Effector memory CD8-positive, alpha-beta T cell (primary cell): ENCODE measurements around the gene KRTCAP2.

ENCODE experiments used
- ATAC-seq: fragments of 150-1000 bp; cut with Tn5 transposase; replicated peaks from 2 replicates; pipeline ENCODE4 v1.10.0; 2021; ENCODE audit warnings: mild to moderate bottlenecking, moderate library complexity
- DNase-seq, 3 experiments: peaks; one replicate each; pipeline ENCODE4 v3.0.0; 2021
- H3K27ac Mint-ChIP-seq, 2 donors: one replicate each; pipeline ENCODE4 v1.8.0; 2022; ENCODE audit warnings: mild to moderate bottlenecking in 2 of 2, mixed read lengths in 2 of 2, moderate library complexity in 2 of 2
- H3K27me3 Mint-ChIP-seq, 2 donors: one replicate each; pipeline ENCODE4 v1.8.0; 2022; ENCODE audit warnings: mixed read lengths in 2 of 2
- H3K36me3 Mint-ChIP-seq: one replicate; pipeline ENCODE4 v1.8.0; 2022; ENCODE audit warnings: mild to moderate bottlenecking, moderate library complexity, mixed read lengths; ENCODE audit not compliant: insufficient read depth
- H3K4me1 Mint-ChIP-seq, 2 donors: one replicate each; pipeline ENCODE4 v1.8.0; 2022; ENCODE audit warnings: low read depth in 2 of 2, mixed read lengths in 2 of 2
- H3K4me3 Mint-ChIP-seq, 2 donors: one replicate each; pipeline ENCODE4 v1.8.0; 2022; ENCODE audit warnings: mild to moderate bottlenecking in 2 of 2, mixed read lengths in 2 of 2, moderate library complexity in 2 of 2
- H3K9me3 Mint-ChIP-seq, 2 donors: one replicate each; pipeline ENCODE4 v1.8.0; 2022; ENCODE audit warnings: mixed read lengths in 2 of 2

KRTCAP2 gene

GRCh38 chr1:155206891-155207805 is 34.0 kb upstream of the KRTCAP2 start:
- peaks cover 24 to 26% of the 10 kb centered on the region in 2 donors for H3K4me1 Mint-ChIP-seq
- ATAC-seq (peak; percentile 37), DNase-seq (peak; percentile 92 to 94 (median 92))
- H3K36me3 Mint-ChIP-seq = peaks cover 30% of the 10 kb centered on the region
- peak overlapping the region; percentile 64 to 84 for H3K4me3 Mint-ChIP-seq
- H3K27ac Mint-ChIP-seq = peak overlapping the region; percentile 98
- no peaks in the 10 kb centered on the region for H3K9me3 Mint-ChIP-seq
- H3K27me3 Mint-ChIP-seq = no peaks in the 10 kb centered on the region

DNA sequence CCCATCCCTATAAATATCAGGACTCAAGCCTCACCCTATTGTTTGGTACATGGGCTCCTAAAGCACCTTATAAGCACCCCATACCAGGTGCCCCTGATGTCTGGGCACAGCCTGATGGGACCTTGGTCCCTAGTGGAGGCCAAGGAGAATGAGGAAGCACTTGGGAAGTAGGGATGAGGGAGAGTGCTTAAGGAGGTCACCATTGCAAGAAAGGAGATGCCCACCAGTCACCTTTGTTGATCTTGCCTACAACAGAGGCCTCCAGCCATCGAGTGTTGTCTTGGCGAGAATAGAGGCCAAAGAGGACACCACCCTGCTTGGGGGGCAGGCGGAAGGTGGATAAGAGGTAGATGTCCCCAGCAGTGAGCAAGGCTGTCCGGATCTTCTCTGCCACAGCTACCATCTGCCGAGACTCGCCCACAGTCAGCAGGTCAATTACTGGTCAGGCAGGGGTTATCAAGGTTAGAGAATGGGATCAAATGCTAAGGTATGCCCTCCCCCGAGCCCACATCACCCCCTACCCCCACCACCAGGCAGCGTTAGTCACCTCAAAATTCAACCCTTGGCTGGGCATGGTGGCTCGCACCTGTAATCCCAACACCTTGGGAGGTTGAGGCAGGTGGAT is 33.0 kb upstream of the KRTCAP2 start:
- DNase-seq (no peak), ATAC-seq (no peak)
- no peak overlapping the region for H3K4me3 Mint-ChIP-seq
- H3K27me3 Mint-ChIP-seq = no peaks in the 10 kb centered on the region
- H3K27ac Mint-ChIP-seq = no peak overlapping the region
- H3K9me3 Mint-ChIP-seq = no peaks in the 10 kb centered on the region
- peaks cover 24 to 26% of the 10 kb centered on the region in 2 donors for H3K4me1 Mint-ChIP-seq
- H3K36me3 Mint-ChIP-seq = peaks cover 30% of the 10 kb centered on the region

GRCh38 chr1:155205035-155205434 is 31.9 kb upstream of the KRTCAP2 start:
- no peak overlapping the region for H3K27ac Mint-ChIP-seq
- no peaks in the 10 kb centered on the region for H3K27me3 Mint-ChIP-seq
- H3K9me3 Mint-ChIP-seq = no peaks in the 10 kb centered on the region
- H3K4me3 Mint-ChIP-seq = no peak overlapping the region
- DNase-seq (no peak), ATAC-seq (no peak)
- H3K36me3 Mint-ChIP-seq = peaks cover 28% of the 10 kb centered on the region
- peaks cover 21 to 23% of the 10 kb centered on the region in 2 donors for H3K4me1 Mint-ChIP-seq

GRCh38 chr1:155202731-155203515 is 29.8 kb upstream of the KRTCAP2 start:
- H3K27ac Mint-ChIP-seq = peak overlapping the region in 1 of 2 donors; percentile 33
- H3K27me3 Mint-ChIP-seq = no peaks in the 10 kb centered on the region

DNA sequence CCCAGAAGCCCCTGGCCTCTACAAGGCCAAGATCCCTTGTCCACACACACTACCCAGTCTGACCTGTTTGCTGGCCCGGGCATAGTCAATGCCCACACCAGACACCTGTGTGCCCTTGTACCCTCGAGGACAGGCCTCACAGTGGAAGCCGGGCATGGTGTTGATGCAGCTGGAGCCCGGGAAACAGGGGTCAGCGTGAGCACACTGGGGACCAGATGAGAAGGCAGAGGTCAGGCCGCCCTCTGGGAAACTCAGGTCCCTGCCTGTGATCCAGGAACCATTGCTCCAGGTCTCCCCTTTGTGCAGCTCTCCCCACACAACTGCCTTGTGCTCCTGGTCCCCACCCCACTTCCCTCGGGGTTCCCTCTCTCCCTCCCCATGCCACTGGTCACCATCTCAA is 29.1 kb upstream of the KRTCAP2 start:
- Mint-ChIP-seq H3K27ac (peak overlapping the region in 1 of 2 donors; percentile 33), H3K36me3 (peaks cover 9% of the 10 kb centered on the region), H3K4me1 (peaks cover 5 to 6% of the 10 kb centered on the region in 2 donors), H3K27me3 (no peaks in the 10 kb centered on the region), H3K4me3 (no peak overlapping the region), H3K9me3 (no peaks in the 10 kb centered on the region)
- ATAC-seq (no peak), DNase-seq (no peak)

More at GRCh38 chr1:155202731-155203515, 29.8 kb upstream of the KRTCAP2 start:
- H3K4me1 Mint-ChIP-seq = peaks cover 10% of the 10 kb centered on the region in 2 donors
- H3K36me3 Mint-ChIP-seq = peaks cover 13% of the 10 kb centered on the region
- no peaks in the 10 kb centered on the region for H3K9me3 Mint-ChIP-seq
- DNase-seq (no peak), ATAC-seq (no peak)
- no peak overlapping the region for H3K4me3 Mint-ChIP-seq

GRCh38 chr1:155200920-155201319 is 27.8 kb upstream of the KRTCAP2 start:
- no peak for ATAC-seq
- DNase-seq = no peak
- no peaks in the 10 kb centered on the region for H3K9me3 Mint-ChIP-seq

DNA sequence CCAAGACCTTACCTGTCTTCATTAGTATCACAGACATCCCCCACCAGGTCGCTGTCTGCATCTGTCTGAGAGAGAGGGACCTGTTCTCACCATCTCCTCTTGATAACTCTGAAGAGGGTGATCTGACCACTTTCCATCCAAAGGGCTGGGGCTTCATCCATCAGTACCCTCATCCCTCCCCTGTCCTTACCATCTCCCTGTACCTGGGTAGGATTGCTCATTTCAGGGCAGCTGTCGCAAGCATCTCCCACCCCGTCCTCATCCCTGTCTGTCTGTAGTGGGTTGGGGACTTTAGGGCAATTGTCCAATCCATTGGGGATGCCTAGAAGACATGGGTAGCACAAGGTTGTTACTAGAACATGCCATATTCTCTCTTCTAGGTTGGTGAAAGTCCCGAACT is 26.7 kb upstream of the KRTCAP2 start:
- Mint-ChIP-seq H3K9me3 (no peaks in the 10 kb centered on the region), H3K4me3 (no peak overlapping the region), H3K27me3 (no peaks in the 10 kb centered on the region), H3K36me3 (peaks cover 14% of the 10 kb centered on the region), H3K4me1 (peaks cover 4 to 5% of the 10 kb centered on the region in 2 donors), H3K27ac (peak overlapping the region in 1 of 2 donors; percentile 8)
- ATAC-seq = no peak
- DNase-seq = no peak

More at GRCh38 chr1:155200920-155201319, 27.8 kb upstream of the KRTCAP2 start:
- Mint-ChIP-seq H3K4me3 (no peak overlapping the region), H3K27me3 (no peaks in the 10 kb centered on the region), H3K4me1 (no peaks in the 10 kb centered on the region), H3K36me3 (peaks cover 6% of the 10 kb centered on the region), H3K27ac (peak overlapping the region in 1 of 2 donors; percentile 62)

DNA sequence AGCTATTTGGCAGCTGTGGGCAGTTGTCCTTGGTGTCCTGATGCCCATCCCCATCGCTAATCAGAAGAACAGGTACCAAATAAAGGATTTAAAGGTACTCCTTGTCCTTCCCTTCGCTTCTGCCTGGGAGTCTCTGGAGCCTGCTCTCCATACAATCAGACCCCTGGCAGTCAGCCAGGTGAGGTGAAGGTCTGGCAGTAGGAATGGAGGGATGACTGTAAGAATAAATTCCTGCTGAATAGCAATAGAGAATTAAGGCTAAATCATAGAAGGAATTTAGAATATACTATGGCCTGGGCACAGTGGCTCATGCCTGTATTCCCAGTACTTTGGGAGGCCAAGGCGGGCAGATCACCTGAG is 25.4 kb upstream of the KRTCAP2 start:
- H3K36me3 Mint-ChIP-seq = peaks cover 27% of the 10 kb centered on the region
- H3K4me1 Mint-ChIP-seq = peaks cover 14 to 15% of the 10 kb centered on the region in 2 donors
- H3K4me3 Mint-ChIP-seq = no peak overlapping the region
- no peaks in the 10 kb centered on the region for H3K9me3 Mint-ChIP-seq
- DNase-seq = no peak
- H3K27me3 Mint-ChIP-seq = no peaks in the 10 kb centered on the region
- ATAC-seq = no peak
- H3K27ac Mint-ChIP-seq = no peak overlapping the region

DNA sequence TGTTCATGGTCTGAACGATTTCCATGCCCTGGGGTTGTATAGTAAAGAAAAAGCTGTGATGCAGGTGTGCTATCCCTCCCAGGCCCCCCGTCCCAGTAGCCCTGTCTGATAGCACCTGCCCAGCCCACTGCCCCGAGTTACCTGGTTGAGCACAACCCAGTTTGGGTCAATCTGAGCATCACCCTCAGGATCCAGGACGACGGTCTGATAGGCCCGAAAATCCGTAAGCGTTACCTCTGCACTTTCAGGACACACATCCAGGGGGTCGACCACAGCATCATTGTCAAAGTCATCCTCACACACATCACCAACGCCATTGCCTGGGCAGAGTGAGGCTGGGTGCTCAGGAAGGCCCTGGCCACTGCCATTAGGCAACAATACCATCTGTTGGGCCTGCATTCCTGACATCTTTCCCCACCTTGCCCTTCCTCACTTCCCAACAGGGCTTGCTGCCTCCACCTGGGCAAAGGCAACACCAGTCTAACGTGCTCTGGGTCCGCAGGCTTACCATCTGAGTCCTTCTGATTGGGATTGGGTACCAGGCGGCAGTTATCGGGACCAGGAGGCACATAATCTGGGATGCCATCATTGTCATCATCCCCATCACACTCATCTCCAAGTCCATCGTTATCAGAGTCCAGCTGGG is 24.9 kb upstream of the KRTCAP2 start:
- peaks cover 17 to 20% of the 10 kb centered on the region in 2 donors for H3K4me1 Mint-ChIP-seq
- no peaks in the 10 kb centered on the region for H3K9me3 Mint-ChIP-seq
- H3K36me3 Mint-ChIP-seq = peaks cover 28% of the 10 kb centered on the region
- no peak for DNase-seq
- no peak overlapping the region for H3K4me3 Mint-ChIP-seq
- ATAC-seq = no peak
- H3K27me3 Mint-ChIP-seq = no peaks in the 10 kb centered on the region
- H3K27ac Mint-ChIP-seq = no peak overlapping the region

GRCh38 chr1:155196893-155197638 is 24.0 kb upstream of the KRTCAP2 start:
- H3K27me3 Mint-ChIP-seq = no peaks in the 10 kb centered on the region
- peak overlapping the region in 1 of 2 donors; percentile 98 for H3K27ac Mint-ChIP-seq
- peaks cover 28% of the 10 kb centered on the region for H3K36me3 Mint-ChIP-seq
- ATAC-seq (no peak), DNase-seq (no peak)
- H3K9me3 Mint-ChIP-seq = no peaks in the 10 kb centered on the region
- no peak overlapping the region for H3K4me3 Mint-ChIP-seq
- peaks cover 22 to 27% of the 10 kb centered on the region in 2 donors for H3K4me1 Mint-ChIP-seq

- Mint-ChIP-seq H3K27me3 (no peaks in the 10 kb centered on the region), H3K27ac (peak overlapping the region; percentile 98), H3K9me3 (no peaks in the 10 kb centered on the region), H3K36me3 (peaks cover 28% of the 10 kb centered on the region), H3K4me1 (peaks cover 23 to 27% of the 10 kb centered on the region in 2 donors), H3K4me3 (no peak overlapping the region)
- no peak for ATAC-seq
- no peak for DNase-seq
Measured at GRCh38 chr1:155196103-155196892, 23.2 kb upstream of the KRTCAP2 start.
